GM21447 (cell line): ENCODE results near the gene SHOC2.

ENCODE experiments used
- ATAC-seq: cut with Tn5 transposase; IDR thresholded peaks from one replicate; pipeline ENCODE4 v1.9.1; 2021; ENCODE audit not compliant: unreplicated experiment

The SHOC2 gene

GRCh38 chr10:110944792-110945396 is 25.5 kb downstream of the SHOC2 start:
- ATAC-seq = no peak

- no peak for ATAC-seq
These were observed 27.1 kb downstream of the SHOC2 start for GRCh38 chr10:110946496-110946895.

- ATAC-seq = no peak
These were observed 27.7 kb downstream of the SHOC2 start for GRCh38 chr10:110947061-110947595.

- no peak for ATAC-seq
These were observed 32.0 kb downstream of the SHOC2 start for GRCh38 chr10:110951381-110951780.

- ATAC-seq = no peak
These were observed 38.2 kb downstream of the SHOC2 start for GRCh38 chr10:110957606-110958005.

GRCh38 chr10:110959379-110960332 is 40.3 kb downstream of the SHOC2 start:
- ATAC-seq = no peak

GRCh38 chr10:110960333-110960712 is 40.9 kb downstream of the SHOC2 start:
- ATAC-seq = no peak

GRCh38 chr10:110962443-110962842 is 43.0 kb downstream of the SHOC2 start:
- ATAC-seq = no peak

- no peak for ATAC-seq
These were observed 43.8 kb downstream of the SHOC2 start for GRCh38 chr10:110963162-110963561.

GRCh38 chr10:110964681-110965080 is 45.3 kb downstream of the SHOC2 start:
- no peak for ATAC-seq

- ATAC-seq = no peak
These were observed 45.8 kb downstream of the SHOC2 start for GRCh38 chr10:110965216-110965615.

GRCh38 chr10:110966146-110966545 is 46.7 kb downstream of the SHOC2 start:
- no peak for ATAC-seq

- peak; percentile 39 for ATAC-seq
These were observed 47.7 kb downstream of the SHOC2 start for GRCh38 chr10:110967009-110967630.

GRCh38 chr10:110967645-110968044 is 48.2 kb downstream of the SHOC2 start:
- peak; percentile 46 for ATAC-seq

- ATAC-seq = no peak
These were observed 49.8 kb downstream of the SHOC2 start for GRCh38 chr10:110969183-110969582.

GRCh38 chr10:110971638-110972037 is 52.2 kb downstream of the SHOC2 start:
- no peak for ATAC-seq

- no peak for ATAC-seq
These were observed 53.1 kb downstream of the SHOC2 start for GRCh38 chr10:110972231-110973134.

GRCh38 chr10:110973400-110973799 is 54.0 kb downstream of the SHOC2 start:
- ATAC-seq = no peak

- ATAC-seq = no peak
These were observed 57.2 kb downstream of the SHOC2 start for GRCh38 chr10:110976577-110976976.

- no peak for ATAC-seq
These were observed 58.3 kb downstream of the SHOC2 start for GRCh38 chr10:110977662-110978061.

GRCh38 chr10:110978204-110978603 is 58.8 kb downstream of the SHOC2 start:
- ATAC-seq = no peak
